HEK293 (cell line): Measurements from ENCODE around the gene CCDC146.
"Not testable (repeated sequence)": the region's sequence is repeated elsewhere in the genome, so short reads cannot be mapped to it uniquely, and the experiment has no call there.

ENCODE experiments used
- CTCF ChIA-PET: fragments of 350-600 bp; formaldehyde crosslinking; extraction: SDS; loops from one replicate; lab custom pipeline; 2021; ENCODE audit warnings: antibody characterized with exemption; lab: Yijun Ruan, JAX
- POLR2A ChIA-PET: fragments of 300-600 bp; formaldehyde crosslinking; extraction: SDS; loops from one replicate; lab custom pipeline; 2020; ENCODE audit warnings: antibody characterized with exemption, inconsistent platforms; lab: Yijun Ruan, JAX
- H3K27ac ChIP-seq: fragments of 200-500 bp; sonication (Bioruptor generic); 2 replicates; pipeline ENCODE4 v1.5.1; 2014; ENCODE audit warnings: low read depth, low read length, control low read depth, inconsistent platforms; ENCODE audit errors: extremely low read depth
- H3K36me3 ChIP-seq, 2 experiments: fragments of 200-500 bp in 1 of 2; sonication (Bioruptor generic) in 1 of 2; 1 replicate in 1 of 2; 2 replicates in 1 of 2; pipeline ENCODE4 v1.5.1; 2014 to 2017; ENCODE audit warnings: inconsistent platforms in 2 of 2, low read length in 2 of 2; ENCODE audit not compliant: control insufficient read depth in 2 of 2, insufficient read depth in 1 of 2
- H3K4me1 ChIP-seq: fragments of 200-500 bp; sonication (Bioruptor generic); 2 replicates; pipeline ENCODE4 v1.5.1; 2014; ENCODE audit warnings: mild to moderate bottlenecking, low read length, inconsistent platforms; ENCODE audit not compliant: control insufficient read depth, insufficient read depth
- H3K4me3 ChIP-seq: 2 replicates; pipeline ENCODE4 v1.5.1; 2011; ENCODE audit warnings: low read depth, mild to moderate bottlenecking, control low read depth, low read length, moderate library complexity
- H3K9me3 ChIP-seq: fragments of 200-500 bp; sonication (Bioruptor generic); 2 replicates; pipeline ENCODE4 v1.5.1; 2014; ENCODE audit warnings: low read depth, low read length, inconsistent platforms; ENCODE audit not compliant: control insufficient read depth, insufficient read depth
- EGR2 ChIP-seq: fragments of 450-650 bp; formaldehyde crosslinking; IDR thresholded peaks from 2 replicates; pipeline ENCODE4 v1.5.1; 2016; ENCODE audit warnings: low read depth, missing biosample characterization, missing genetic modification characterization
- IKZF3 ChIP-seq: fragments of 450-650 bp; IDR thresholded peaks from 2 replicates; pipeline ENCODE4 v1.5.0; 2018; ENCODE audit warnings: missing biosample characterization, mild to moderate bottlenecking, missing genetic modification characterization, moderate library complexity
- MYNN ChIP-seq: fragments of 450-650 bp; formaldehyde crosslinking; IDR thresholded peaks from 2 replicates; pipeline ENCODE4 v1.5.1; 2016; ENCODE audit warnings: missing biosample characterization, missing genetic modification characterization, borderline replicate concordance
- SALL2 ChIP-seq: fragments of 450-650 bp; formaldehyde crosslinking; IDR thresholded peaks from 2 replicates; pipeline ENCODE4 v1.5.0; 2017; ENCODE audit warnings: missing biosample characterization, mild to moderate bottlenecking, missing genetic modification characterization, borderline replicate concordance
- ZBTB8A ChIP-seq: fragments of 450-650 bp; formaldehyde crosslinking; IDR thresholded peaks from 2 replicates; pipeline ENCODE4 v1.5.1; 2016; ENCODE audit warnings: missing biosample characterization, missing genetic modification characterization
- ZFHX2 ChIP-seq: fragments of 450-650 bp; formaldehyde crosslinking; conservative IDR thresholded peaks from 2 replicates; pipeline ENCODE4 v1.5.1; 2016; ENCODE audit warnings: missing biosample characterization, missing genetic modification characterization
- ZNF10 ChIP-seq: fragments of 450-650 bp; formaldehyde crosslinking; IDR thresholded peaks from 2 replicates; pipeline ENCODE4 v1.5.1; 2017; ENCODE audit warnings: missing biosample characterization, missing genetic modification characterization
- ZNF146 ChIP-seq: fragments of 450-650 bp; formaldehyde crosslinking; IDR thresholded peaks from 2 replicates; pipeline ENCODE4 v1.5.1; 2016; ENCODE audit warnings: missing biosample characterization, missing genetic modification characterization
- ZNF302 ChIP-seq: fragments of 450-650 bp; formaldehyde crosslinking; IDR thresholded peaks from 2 replicates; pipeline ENCODE4 v1.5.1; 2016; ENCODE audit warnings: missing biosample characterization, missing genetic modification characterization, low read depth
- ZNF37A ChIP-seq: fragments of 450-650 bp; IDR thresholded peaks from 2 replicates; pipeline ENCODE4 v1.5.1; 2018; ENCODE audit warnings: missing biosample characterization, missing genetic modification characterization
- ZNF473 ChIP-seq: fragments of 450-650 bp; formaldehyde crosslinking; IDR thresholded peaks from 2 replicates; pipeline ENCODE4 v1.5.1; 2017; ENCODE audit warnings: missing biosample characterization, missing genetic modification characterization
- ZNF560 ChIP-seq: fragments of 450-650 bp; formaldehyde crosslinking; IDR thresholded peaks from 2 replicates; pipeline ENCODE4 v1.5.1; 2017; ENCODE audit warnings: missing biosample characterization, missing genetic modification characterization, borderline replicate concordance
- ZNF654 ChIP-seq: fragments of 450-650 bp; formaldehyde crosslinking; IDR thresholded peaks from 2 replicates; pipeline ENCODE4 v1.5.1; 2016; ENCODE audit warnings: low read depth, missing biosample characterization, missing genetic modification characterization
- ZNF658 ChIP-seq: fragments of 450-650 bp; formaldehyde crosslinking; IDR thresholded peaks from 2 replicates; pipeline ENCODE4; 2016; ENCODE audit warnings: missing biosample characterization, missing genetic modification characterization
- ZNF660 ChIP-seq: fragments of 450-650 bp; IDR thresholded peaks from 2 replicates; pipeline ENCODE4 v1.5.1; 2018; ENCODE audit warnings: missing biosample characterization, mild to moderate bottlenecking, missing genetic modification characterization
- ZNF777 ChIP-seq: fragments of 450-650 bp; formaldehyde crosslinking; IDR thresholded peaks from 2 replicates; pipeline ENCODE4 v1.5.1; 2017; ENCODE audit warnings: missing biosample characterization, missing genetic modification characterization, borderline replicate concordance
- TF ChIP-seq, protein P1 (sequence below): fragments of 450-650 bp; formaldehyde crosslinking; IDR thresholded peaks from 2 replicates; pipeline ENCODE4 v1.5.1; 2016; ENCODE audit warnings: missing biosample characterization, missing genetic modification characterization
- TF ChIP-seq, protein P2 (sequence below): fragments of 450-650 bp; formaldehyde crosslinking; IDR thresholded peaks from 2 replicates; pipeline ENCODE4 v1.5.1; 2017; ENCODE audit warnings: missing biosample characterization, missing genetic modification characterization
- TF ChIP-seq, protein P3 (sequence below): fragments of 450-650 bp; formaldehyde crosslinking; conservative IDR thresholded peaks from 2 replicates; pipeline ENCODE4 v1.5.1; 2016; ENCODE audit warnings: low read depth, missing biosample characterization, missing genetic modification characterization

Gene CCDC146

DNA sequence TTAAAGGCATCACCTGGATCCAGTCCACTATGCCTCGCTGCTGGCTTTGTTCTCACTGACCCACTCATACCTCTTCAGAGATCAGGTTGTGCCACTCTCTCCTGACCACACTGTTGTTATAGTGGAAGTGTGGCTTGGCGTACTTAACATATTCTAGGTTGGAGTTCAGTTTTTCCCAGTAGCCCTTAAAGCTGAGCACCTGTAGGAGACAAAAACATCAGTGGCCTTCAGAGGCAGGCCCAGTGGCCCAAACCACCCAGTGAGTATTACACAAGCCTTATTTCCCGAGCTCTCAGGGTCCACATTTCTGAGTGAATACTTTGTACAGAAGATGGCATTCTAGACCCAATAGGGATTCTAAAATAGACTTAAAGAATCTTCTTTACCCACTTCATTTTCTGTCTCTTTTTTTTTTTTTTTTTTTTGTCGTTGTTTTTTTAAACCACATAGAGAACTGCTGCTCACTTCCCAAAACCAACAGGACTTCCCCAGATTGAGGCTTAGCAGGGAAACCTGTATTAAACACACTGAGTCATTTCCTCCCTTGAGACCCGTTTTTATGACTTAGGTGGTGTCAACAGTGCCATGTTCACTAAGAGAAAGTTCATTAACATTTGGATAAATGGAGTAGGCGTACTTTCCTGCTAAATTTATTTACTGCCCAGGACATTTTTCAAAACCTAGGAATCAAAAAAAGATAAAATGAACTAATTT is 207.9 kb downstream of the CCDC146 start (continued):
- TF ChIP-seq, protein P1, sequence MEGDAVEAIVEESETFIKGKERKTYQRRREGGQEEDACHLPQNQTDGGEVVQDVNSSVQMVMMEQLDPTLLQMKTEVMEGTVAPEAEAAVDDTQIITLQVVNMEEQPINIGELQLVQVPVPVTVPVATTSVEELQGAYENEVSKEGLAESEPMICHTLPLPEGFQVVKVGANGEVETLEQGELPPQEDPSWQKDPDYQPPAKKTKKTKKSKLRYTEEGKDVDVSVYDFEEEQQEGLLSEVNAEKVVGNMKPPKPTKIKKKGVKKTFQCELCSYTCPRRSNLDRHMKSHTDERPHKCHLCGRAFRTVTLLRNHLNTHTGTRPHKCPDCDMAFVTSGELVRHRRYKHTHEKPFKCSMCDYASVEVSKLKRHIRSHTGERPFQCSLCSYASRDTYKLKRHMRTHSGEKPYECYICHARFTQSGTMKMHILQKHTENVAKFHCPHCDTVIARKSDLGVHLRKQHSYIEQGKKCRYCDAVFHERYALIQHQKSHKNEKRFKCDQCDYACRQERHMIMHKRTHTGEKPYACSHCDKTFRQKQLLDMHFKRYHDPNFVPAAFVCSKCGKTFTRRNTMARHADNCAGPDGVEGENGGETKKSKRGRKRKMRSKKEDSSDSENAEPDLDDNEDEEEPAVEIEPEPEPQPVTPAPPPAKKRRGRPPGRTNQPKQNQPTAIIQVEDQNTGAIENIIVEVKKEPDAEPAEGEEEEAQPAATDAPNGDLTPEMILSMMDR, result no peak
- TF ChIP-seq ZNF37A (tag by site-specific recombination), result no peak

DNA sequence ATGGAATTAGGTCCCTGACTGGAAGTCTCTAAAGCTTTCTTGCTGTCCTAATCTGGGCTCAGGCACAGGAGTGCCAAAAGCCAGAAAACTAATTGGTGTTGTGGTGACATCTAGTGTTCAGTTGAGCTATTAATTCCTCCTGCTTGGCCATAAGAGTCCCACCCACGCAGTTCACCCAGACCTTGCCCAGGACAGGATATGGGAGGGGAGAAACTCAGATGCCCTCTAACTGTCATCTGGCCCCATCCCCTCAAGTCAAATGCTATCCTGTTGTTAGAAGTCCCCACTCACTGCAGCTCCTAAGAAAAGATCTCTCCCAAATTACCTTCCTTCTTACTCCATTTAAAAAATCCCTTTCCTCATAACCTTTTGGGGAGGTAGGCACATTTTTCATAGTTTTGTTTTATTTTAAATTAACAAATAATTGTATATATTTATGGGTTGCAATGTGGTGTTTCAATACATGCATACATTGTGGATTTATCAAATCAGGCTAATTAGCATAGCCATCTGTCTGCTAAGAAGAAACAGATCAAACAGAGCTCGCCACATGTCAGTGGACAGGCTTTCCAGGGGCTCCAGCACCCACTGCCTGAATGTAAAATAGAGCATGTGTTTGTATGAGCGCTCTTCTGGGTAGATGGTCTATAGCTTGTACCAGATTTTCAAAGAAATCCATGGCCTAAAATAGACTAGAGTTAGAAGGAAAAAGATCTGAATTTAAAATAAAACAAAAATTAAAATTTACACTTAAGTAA is 209.7 kb downstream of the CCDC146 start:
- POLR2A ChIA-PET, result interaction anchor here (0.5 kb wide), 1 partner anchor 875 kb away, joined by 3 read pairs; no protein-coding TSS in a partner anchor
- Histone ChIP-seq H3K27ac (no peak overlapping the region), H3K4me3 (no peak overlapping the region), H3K4me1 (no peaks in the 10 kb centered on the region; the same call in 1 of the 2 replicates), H3K36me3 (no peaks in the 10 kb centered on the region), H3K9me3 (no peaks in the 10 kb centered on the region)
- TF ChIP-seq ZNF660 (tag by site-specific recombination) (peak; percentile 51; the same call in 1 of the 2 replicates), EGR2 (tag by site-specific recombination) (0 out of 2 replicates have a peak, but pooled peaks have one; percentile 40), ZNF473 (tag by site-specific recombination) (no peak), MYNN (tag by site-specific recombination) (peak; percentile 67; the same call in 1 of the 2 replicates), ZFHX2 (peak; percentile 68), ZBTB8A (0 out of 2 replicates have a peak, but pooled peaks have one; percentile 15), ZNF654 (peak; percentile 82), ZNF658 (tag by site-specific recombination) (no peak), IKZF3 (tag by site-specific recombination) (0 out of 2 replicates have a peak, but pooled peaks have one; percentile 7)
- CTCF ChIA-PET, result interaction anchor here (0.5 to 2.3 kb wide), 17 partner anchors 9 to 1155 kb away, joined by 3 to 12 read pairs (median 4); partner anchors contain the start of gene CCDC146

DNA sequence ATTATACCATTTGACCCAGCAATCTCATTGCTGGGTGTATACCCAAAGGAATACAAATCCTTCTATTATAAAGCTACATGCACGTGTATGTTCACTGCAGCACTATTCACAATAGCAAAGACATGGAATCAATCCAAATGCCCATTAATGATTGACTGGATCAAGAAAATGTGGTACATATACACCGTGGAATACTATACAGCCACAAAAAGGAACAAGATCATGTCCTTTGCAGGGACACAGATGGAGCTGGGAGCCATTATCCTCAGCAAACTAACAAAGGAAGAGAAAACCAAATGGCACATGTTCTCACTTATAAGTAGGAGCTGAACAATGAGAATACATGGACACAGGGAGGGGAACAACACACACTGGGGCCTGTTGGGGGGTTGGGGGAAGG is 211.6 kb downstream of the CCDC146 start:
- POLR2A ChIA-PET, H3K4me3 ChIP-seq, H3K27ac ChIP-seq, H3K4me1 ChIP-seq, H3K36me3 ChIP-seq, H3K9me3 ChIP-seq: not testable (repeated sequence)
- CTCF ChIA-PET, result interaction anchor here (0.6 to 1.5 kb wide), 2 partner anchors 15 to 87 kb away, joined by 3 to 7 read pairs; no protein-coding TSS in a partner anchor
- TF ChIP-seq ZNF146, result peak; percentile 84

DNA sequence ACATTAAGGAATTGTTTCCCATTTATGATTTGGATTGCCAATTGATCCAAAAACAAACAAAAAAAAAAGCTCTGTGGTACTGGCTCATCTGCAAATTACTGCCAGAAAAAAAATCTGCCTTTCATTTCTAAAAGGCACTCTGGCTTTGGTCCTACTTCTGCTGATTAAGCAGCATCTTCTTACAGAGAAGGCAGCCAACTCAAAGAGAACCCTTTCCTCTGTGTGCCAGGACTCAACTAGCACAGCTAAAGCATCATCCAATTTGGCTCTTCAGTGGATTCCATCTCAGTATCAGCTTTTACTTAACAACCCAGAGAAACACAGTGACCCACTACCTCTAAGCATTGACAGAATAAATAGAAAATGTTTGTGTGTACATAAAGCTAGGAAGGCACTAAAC is 213.2 kb downstream of the CCDC146 start:
- no peaks in the 10 kb centered on the region for H3K36me3 ChIP-seq
- no peak overlapping the region for H3K27ac ChIP-seq
- POLR2A ChIA-PET, result no interaction called here
- H3K4me3 ChIP-seq, result no peak overlapping the region
- CTCF ChIA-PET, result interaction anchor here (0.6 to 0.8 kb wide), 2 partner anchors 65 to 213 kb away, joined by 3 read pairs; partner anchors contain the start of gene CCDC146
- no peaks in the 10 kb centered on the region for H3K9me3 ChIP-seq
- H3K4me1 ChIP-seq, result no peaks in the 10 kb centered on the region; the same call in 1 of the 2 replicates
- TF ChIP-seq ZNF777 (tag by site-specific recombination) (no peak), ZNF560 (tag by site-specific recombination) (no peak), SALL2 (tag by site-specific recombination) (no peak), ZNF302 (no peak), ZNF10 (tag by site-specific recombination) (no peak)
- TF ChIP-seq, protein P2, sequence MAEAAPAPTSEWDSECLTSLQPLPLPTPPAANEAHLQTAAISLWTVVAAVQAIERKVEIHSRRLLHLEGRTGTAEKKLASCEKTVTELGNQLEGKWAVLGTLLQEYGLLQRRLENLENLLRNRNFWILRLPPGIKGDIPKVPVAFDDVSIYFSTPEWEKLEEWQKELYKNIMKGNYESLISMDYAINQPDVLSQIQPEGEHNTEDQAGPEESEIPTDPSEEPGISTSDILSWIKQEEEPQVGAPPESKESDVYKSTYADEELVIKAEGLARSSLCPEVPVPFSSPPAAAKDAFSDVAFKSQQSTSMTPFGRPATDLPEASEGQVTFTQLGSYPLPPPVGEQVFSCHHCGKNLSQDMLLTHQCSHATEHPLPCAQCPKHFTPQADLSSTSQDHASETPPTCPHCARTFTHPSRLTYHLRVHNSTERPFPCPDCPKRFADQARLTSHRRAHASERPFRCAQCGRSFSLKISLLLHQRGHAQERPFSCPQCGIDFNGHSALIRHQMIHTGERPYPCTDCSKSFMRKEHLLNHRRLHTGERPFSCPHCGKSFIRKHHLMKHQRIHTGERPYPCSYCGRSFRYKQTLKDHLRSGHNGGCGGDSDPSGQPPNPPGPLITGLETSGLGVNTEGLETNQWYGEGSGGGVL (tag by site-specific recombination), result no peak
- TF ChIP-seq, protein P3, sequence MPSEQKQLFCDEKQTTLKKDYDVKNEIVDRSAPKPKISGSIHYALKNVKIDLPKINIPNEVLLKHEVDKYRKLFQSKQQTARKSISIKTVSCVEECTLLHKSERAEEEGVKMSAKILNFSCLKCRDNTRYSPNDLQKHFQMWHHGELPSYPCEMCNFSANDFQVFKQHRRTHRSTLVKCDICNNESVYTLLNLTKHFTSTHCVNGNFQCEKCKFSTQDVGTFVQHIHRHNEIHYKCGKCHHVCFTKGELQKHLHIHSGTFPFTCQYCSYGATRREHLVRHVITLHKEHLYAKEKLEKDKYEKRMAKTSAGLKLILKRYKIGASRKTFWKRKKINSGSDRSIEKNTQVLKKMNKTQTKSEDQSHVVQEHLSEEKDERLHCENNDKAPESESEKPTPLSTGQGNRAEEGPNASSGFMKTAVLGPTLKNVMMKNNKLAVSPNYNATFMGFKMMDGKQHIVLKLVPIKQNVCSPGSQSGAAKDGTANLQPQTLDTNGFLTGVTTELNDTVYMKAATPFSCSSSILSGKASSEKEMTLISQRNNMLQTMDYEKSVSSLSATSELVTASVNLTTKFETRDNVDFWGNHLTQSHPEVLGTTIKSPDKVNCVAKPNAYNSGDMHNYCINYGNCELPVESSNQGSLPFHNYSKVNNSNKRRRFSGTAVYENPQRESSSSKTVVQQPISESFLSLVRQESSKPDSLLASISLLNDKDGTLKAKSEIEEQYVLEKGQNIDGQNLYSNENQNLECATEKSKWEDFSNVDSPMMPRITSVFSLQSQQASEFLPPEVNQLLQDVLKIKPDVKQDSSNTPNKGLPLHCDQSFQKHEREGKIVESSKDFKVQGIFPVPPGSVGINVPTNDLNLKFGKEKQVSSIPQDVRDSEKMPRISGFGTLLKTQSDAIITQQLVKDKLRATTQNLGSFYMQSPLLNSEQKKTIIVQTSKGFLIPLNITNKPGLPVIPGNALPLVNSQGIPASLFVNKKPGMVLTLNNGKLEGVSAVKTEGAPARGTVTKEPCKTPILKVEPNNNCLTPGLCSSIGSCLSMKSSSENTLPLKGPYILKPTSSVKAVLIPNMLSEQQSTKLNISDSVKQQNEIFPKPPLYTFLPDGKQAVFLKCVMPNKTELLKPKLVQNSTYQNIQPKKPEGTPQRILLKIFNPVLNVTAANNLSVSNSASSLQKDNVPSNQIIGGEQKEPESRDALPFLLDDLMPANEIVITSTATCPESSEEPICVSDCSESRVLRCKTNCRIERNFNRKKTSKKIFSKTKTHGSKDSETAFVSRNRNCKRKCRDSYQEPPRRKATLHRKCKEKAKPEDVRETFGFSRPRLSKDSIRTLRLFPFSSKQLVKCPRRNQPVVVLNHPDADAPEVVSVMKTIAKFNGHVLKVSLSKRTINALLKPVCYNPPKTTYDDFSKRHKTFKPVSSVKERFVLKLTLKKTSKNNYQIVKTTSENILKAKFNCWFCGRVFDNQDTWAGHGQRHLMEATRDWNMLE (tag by site-specific recombination), result no peak
